ENCODE measurements around the gene ADAM22.

ADAM22 gene

GRCh38 chr7:88218429-88218745 lies 284.3 kb downstream of the ADAM22 start:
- no peak for DNase-seq (ENCODE audit: low spot score)

- DNase-seq (ENCODE audit: low spot score) = peak; percentile 67
Observed at GRCh38 chr7:88218836-88219605, 285.0 kb downstream of the ADAM22 start.

GRCh38 chr7:88219781-88220747 lies 286.0 kb downstream of the ADAM22 start, which contains the start of gene SRI:
TSS of gene SRI (minus strand) at chr7:88220038. CDS start at chr7:88220026, 12 bp downstream.
- DNase-seq (ENCODE audit: low spot score) = peak; percentile 80

GRCh38 chr7:88223265-88223664 lies 289.2 kb downstream of the ADAM22 start:
- DNase-seq (ENCODE audit: low spot score) = no peak

GRCh38 chr7:88224601-88225275 lies 290.7 kb downstream of the ADAM22 start:
- peak; percentile 83 for DNase-seq (ENCODE audit: low spot score)

- DNase-seq (ENCODE audit: low spot score) = no peak
Observed at GRCh38 chr7:88226201-88226600, 292.1 kb downstream of the ADAM22 start.

- DNase-seq (ENCODE audit: low spot score) = peak; percentile 53
Observed at GRCh38 chr7:88226886-88227516, 292.9 kb downstream of the ADAM22 start.

GRCh38 chr7:88229302-88229995 lies 295.4 kb downstream of the ADAM22 start:
- DNase-seq (ENCODE audit: low spot score) = no peak

GRCh38 chr7:88230646-88231045 lies 296.6 kb downstream of the ADAM22 start:
- no peak for DNase-seq (ENCODE audit: low spot score)

GRCh38 chr7:88233828-88234227 lies 299.8 kb downstream of the ADAM22 start:
- DNase-seq (ENCODE audit: low spot score) = no peak

- DNase-seq (ENCODE audit: low spot score) = no peak
Observed at GRCh38 chr7:88239852-88240251, 305.8 kb downstream of the ADAM22 start.

- DNase-seq (ENCODE audit: low spot score) = peak; percentile 70
Observed at GRCh38 chr7:88243345-88243909, 309.4 kb downstream of the ADAM22 start.

GRCh38 chr7:88244258-88244657 lies 310.2 kb downstream of the ADAM22 start:
- DNase-seq (ENCODE audit: low spot score) = no peak
